Activated naive CD8-positive, alpha-beta T cell (primary cell): Measurements from ENCODE around the gene ASS1.

Experiments
- H3K27ac Mint-ChIP-seq: one replicate; pipeline ENCODE4 v1.8.0; 2021; ENCODE audit warnings: mixed read lengths
- H3K27me3 Mint-ChIP-seq: one replicate; pipeline ENCODE4 v1.8.0; 2021; ENCODE audit warnings: mixed read lengths
- H3K36me3 Mint-ChIP-seq: one replicate; pipeline ENCODE4 v1.8.0; 2021; ENCODE audit warnings: mixed read lengths
- H3K4me1 Mint-ChIP-seq: one replicate; pipeline ENCODE4 v1.8.0; 2021; ENCODE audit warnings: low read depth, mixed read lengths
- H3K4me3 Mint-ChIP-seq: one replicate; pipeline ENCODE4 v1.8.0; 2021; ENCODE audit warnings: mild to moderate bottlenecking, mixed read lengths
- H3K9me3 Mint-ChIP-seq: one replicate; pipeline ENCODE4 v1.8.0; 2021; ENCODE audit warnings: low read depth, mixed read lengths

Gene ASS1

GRCh38 chr9:130497139-130497538 lies 52.4 kb downstream of the ASS1 start:
- Mint-ChIP-seq H3K9me3 (no peaks in the 10 kb centered on the region), H3K27me3 (peaks cover 3% of the 10 kb centered on the region), H3K4me3 (no peak overlapping the region), H3K36me3 (no peaks in the 10 kb centered on the region), H3K4me1 (no peaks in the 10 kb centered on the region), H3K27ac (no peak overlapping the region)

DNA sequence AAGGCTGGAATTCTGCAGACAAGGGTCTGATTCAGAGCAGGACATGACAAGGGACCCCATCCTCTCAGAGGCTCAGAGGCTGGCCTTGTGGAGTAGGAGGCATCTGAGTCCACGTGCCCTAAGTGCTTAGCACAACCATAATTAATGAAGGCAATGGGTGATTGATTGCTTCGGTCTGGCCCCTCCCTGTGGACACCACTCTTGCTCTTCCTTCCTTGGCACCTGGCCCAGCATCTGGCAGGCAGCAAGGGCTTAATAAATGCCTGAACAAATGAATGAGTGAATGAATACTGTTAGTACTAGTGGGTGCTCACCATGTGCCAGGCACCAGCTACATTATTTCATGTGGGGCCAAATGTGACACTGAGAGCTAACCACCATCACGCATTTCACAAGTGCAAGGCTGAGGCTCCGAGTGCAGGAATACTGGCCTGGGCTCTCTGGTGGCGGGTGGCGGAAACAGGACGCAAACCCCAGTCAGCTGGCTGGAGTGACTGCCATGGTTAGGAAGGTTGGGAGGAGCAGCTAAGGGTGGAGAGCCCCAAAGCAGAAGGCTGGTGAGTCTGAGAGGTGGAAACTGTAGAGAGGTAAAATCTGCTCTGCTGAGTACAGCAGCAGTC lies 53.6 kb downstream of the ASS1 start:
- no peak overlapping the region for H3K27ac Mint-ChIP-seq
- no peaks in the 10 kb centered on the region for H3K36me3 Mint-ChIP-seq
- no peaks in the 10 kb centered on the region for H3K9me3 Mint-ChIP-seq
- H3K27me3 Mint-ChIP-seq: peaks cover 3% of the 10 kb centered on the region
- no peaks in the 10 kb centered on the region for H3K4me1 Mint-ChIP-seq
- no peak overlapping the region for H3K4me3 Mint-ChIP-seq

GRCh38 chr9:130498918-130499698 lies 54.3 kb downstream of the ASS1 start:
- Mint-ChIP-seq H3K4me3 (no peak overlapping the region), H3K27ac (no peak overlapping the region), H3K36me3 (no peaks in the 10 kb centered on the region), H3K27me3 (peaks cover 3% of the 10 kb centered on the region), H3K9me3 (no peaks in the 10 kb centered on the region), H3K4me1 (no peaks in the 10 kb centered on the region)

DNA sequence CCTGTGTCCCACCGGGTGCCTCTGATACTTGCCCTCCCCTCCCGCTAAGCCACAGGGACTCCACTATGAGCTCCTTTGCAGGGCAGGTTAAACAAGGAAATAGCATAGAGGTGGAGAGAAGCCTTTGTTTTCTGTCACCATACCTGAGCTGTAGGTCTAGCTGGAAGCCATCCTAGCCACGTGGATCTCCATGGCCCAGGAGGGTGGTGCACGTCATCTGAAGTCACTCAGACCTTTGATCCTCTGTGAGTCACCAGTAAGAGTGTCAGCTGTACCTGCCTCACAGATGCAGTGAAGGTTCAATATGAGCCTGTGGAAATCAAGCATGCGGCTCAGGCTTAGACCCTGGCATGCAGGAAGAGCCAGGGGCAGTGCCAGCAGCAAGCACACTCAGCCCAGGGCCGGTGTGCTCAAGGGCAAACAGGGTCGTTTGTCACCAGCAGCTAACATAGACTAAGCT lies 55.1 kb downstream of the ASS1 start:
- no peak overlapping the region for H3K27ac Mint-ChIP-seq
- no peaks in the 10 kb centered on the region for H3K36me3 Mint-ChIP-seq
- H3K27me3 Mint-ChIP-seq: peaks cover 3% of the 10 kb centered on the region
- no peaks in the 10 kb centered on the region for H3K9me3 Mint-ChIP-seq
- no peak overlapping the region for H3K4me3 Mint-ChIP-seq
- H3K4me1 Mint-ChIP-seq: no peaks in the 10 kb centered on the region

DNA sequence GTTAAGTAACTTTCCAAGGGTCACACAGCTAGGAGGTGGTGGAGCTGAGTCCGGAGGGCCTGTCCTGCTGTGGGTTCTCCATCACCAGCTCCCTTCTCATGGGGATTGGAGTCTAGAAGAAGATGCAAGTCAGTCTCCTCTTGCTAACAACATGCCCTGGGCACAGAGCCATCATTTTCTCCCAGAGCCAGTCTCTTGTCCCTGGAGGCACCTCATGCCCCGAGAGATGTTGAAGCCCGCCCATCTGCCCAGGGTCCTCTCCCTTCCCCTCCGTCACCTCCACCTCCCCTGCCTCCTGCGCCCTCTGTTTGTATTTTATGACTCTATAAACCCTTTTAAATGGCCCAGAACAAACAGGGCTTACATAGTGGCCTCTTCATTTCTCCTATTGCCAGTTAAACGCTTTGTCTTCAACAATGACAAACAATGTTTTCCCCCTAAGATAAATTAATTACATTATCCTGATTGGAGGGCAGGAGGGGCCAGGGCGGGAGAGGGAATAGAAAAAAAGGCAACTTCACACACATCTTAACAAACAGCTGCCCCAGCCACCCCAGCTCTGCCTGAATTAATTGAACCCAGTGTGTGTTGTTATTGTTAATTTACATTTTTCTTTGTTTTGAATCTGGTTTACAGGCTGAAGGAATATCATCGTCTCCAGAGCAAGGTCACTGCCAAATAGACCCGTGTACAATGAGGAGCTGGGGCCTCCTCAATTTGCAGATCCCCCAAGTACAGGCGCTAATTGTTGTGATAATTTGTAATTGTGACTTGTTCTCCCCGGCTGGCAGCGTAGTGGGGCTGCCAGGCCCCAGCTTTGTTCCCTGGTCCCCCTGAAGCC lies 55.8 kb downstream of the ASS1 start:
- Mint-ChIP-seq H3K36me3 (no peaks in the 10 kb centered on the region), H3K4me1 (no peaks in the 10 kb centered on the region), H3K4me3 (no peak overlapping the region), H3K9me3 (no peaks in the 10 kb centered on the region), H3K27ac (no peak overlapping the region), H3K27me3 (peaks cover 3% of the 10 kb centered on the region)

DNA sequence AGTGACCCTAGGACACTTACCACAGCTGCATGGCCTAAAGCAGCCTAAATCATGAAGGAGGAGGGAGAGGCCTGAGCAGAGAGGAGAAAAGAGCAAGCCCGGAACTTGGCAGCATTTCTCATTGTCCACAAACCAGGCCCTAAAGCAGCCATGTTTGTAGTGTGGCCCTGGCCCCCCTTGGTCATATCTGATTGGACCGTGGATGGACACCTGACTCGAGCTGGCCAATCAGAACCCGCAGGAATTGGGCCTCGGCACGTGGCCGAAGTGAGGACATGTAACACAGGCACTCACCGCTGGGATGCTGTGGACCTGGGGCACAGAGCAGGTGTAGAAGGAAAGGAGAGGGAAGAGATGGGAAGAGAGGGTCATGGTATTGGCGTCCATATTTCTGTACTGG lies 56.9 kb downstream of the ASS1 start:
- Mint-ChIP-seq H3K27ac (no peak overlapping the region), H3K36me3 (no peaks in the 10 kb centered on the region), H3K4me1 (no peaks in the 10 kb centered on the region)

DNA sequence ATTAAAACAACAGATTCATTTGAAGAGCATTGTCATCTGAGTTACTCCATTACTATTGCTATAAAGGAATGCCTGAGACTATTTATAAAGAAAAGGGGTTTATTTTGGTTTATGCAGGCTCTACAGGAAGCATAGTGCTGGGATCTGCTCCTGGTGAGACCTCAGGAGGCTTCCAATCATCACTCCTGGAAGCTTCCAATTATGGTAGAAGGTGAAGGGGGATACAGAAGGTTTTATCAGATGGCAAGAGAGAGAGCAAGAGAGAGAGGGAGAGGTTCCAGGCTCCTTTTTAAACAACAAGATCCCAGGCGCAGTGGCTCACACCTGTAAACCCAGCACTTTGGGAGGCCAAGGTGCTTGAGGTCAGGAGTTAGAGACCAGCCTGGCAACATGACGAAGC lies 63.5 kb downstream of the ASS1 start:
- no peak overlapping the region for H3K4me3 Mint-ChIP-seq
- H3K9me3 Mint-ChIP-seq: peaks cover 11% of the 10 kb centered on the region
- H3K4me1 Mint-ChIP-seq: no peaks in the 10 kb centered on the region
- peaks cover 6% of the 10 kb centered on the region for H3K36me3 Mint-ChIP-seq
- H3K27me3 Mint-ChIP-seq: peaks cover 2% of the 10 kb centered on the region
- no peak overlapping the region for H3K27ac Mint-ChIP-seq

More for the DNA sequence above, 56.9 kb downstream of the ASS1 start:
- H3K4me3 Mint-ChIP-seq: no peak overlapping the region
- no peaks in the 10 kb centered on the region for H3K9me3 Mint-ChIP-seq
- H3K27me3 Mint-ChIP-seq: no peaks in the 10 kb centered on the region

DNA sequence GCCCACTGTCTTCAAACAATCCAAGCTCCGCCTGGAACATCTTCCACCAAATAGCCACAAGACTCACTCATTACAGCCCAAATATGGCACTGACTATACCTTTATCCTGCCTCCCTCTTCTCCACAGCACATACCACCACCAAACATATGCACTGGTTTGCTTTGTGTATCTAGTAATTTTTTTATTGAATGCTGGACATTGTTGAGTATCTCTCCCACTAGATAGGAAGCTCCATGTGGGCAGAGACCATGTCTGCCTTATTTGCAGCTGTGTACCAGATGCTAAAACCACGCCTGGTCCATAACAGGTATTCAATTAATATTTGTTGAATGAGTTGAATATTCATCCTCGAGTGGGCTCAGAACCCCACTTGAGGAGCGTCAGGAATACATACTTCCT lies 67.4 kb downstream of the ASS1 start:
- Mint-ChIP-seq H3K27ac (no peak overlapping the region), H3K36me3 (peaks cover 6% of the 10 kb centered on the region), H3K27me3 (peaks cover 2% of the 10 kb centered on the region), H3K4me3 (no peak overlapping the region), H3K4me1 (no peaks in the 10 kb centered on the region), H3K9me3 (peaks cover 11% of the 10 kb centered on the region)

DNA sequence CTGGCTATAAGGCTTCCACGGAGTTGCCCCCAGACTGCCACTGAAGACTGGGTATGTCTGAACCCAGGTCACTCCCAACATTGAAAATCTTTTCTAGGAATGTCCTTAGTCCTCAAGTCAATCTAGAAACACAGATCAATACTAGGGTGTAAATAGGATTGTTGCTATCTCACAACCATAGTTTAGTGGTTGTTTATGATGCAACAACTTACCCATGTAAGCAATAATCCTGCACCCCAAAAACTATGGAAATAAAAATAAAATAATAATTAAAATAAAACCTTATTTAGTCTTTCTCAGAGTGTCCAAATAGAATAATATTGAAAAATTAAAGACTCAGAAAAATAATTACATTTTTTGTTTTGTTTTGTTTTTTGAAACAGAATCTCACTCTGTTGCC lies 68.3 kb downstream of the ASS1 start:
- Mint-ChIP-seq H3K9me3 (peaks cover 11% of the 10 kb centered on the region), H3K27ac (no peak overlapping the region), H3K4me1 (no peaks in the 10 kb centered on the region), H3K36me3 (peaks cover 6% of the 10 kb centered on the region), H3K27me3 (peaks cover 2% of the 10 kb centered on the region), H3K4me3 (no peak overlapping the region)

GRCh38 chr9:130518233-130518632 lies 73.5 kb downstream of the ASS1 start:
- H3K27ac Mint-ChIP-seq: no peak overlapping the region
- H3K36me3 Mint-ChIP-seq: no peaks in the 10 kb centered on the region
- H3K9me3 Mint-ChIP-seq: no peaks in the 10 kb centered on the region
- H3K27me3 Mint-ChIP-seq: peaks cover 2% of the 10 kb centered on the region
- H3K4me1 Mint-ChIP-seq: no peaks in the 10 kb centered on the region
- H3K4me3 Mint-ChIP-seq: no peak overlapping the region

GRCh38 chr9:130518943-130519799 lies 74.4 kb downstream of the ASS1 start:
- Mint-ChIP-seq H3K9me3 (no peaks in the 10 kb centered on the region), H3K4me3 (no peak overlapping the region), H3K4me1 (no peaks in the 10 kb centered on the region), H3K27me3 (peaks cover 2% of the 10 kb centered on the region), H3K27ac (no peak overlapping the region), H3K36me3 (no peaks in the 10 kb centered on the region)

DNA sequence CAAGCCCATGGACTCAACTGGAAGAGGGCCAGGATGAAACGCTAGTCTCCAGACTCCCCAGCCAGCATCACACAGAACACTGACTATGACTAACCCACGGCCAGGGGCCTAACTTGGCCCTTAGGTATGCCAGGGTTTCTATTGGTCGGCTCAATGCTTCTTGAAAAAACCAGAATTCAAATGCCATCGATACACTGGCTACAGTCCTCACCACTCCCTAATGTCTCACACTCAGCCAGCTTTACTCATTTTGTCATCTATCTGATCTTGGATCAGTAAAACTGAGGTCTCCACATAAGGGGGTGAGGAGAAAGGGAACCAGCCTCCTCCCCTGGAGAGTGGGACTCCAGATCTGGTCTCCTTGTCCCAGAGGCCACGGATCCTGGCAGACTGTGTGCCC lies 75.2 kb downstream of the ASS1 start:
- Mint-ChIP-seq H3K9me3 (no peaks in the 10 kb centered on the region), H3K36me3 (no peaks in the 10 kb centered on the region), H3K4me1 (no peaks in the 10 kb centered on the region), H3K27ac (no peak overlapping the region), H3K4me3 (no peak overlapping the region), H3K27me3 (peaks cover 2% of the 10 kb centered on the region)

- no peak overlapping the region for H3K4me3 Mint-ChIP-seq
- H3K27ac Mint-ChIP-seq: no peak overlapping the region
- no peaks in the 10 kb centered on the region for H3K4me1 Mint-ChIP-seq
- H3K9me3 Mint-ChIP-seq: no peaks in the 10 kb centered on the region
- peaks cover 2% of the 10 kb centered on the region for H3K27me3 Mint-ChIP-seq
- H3K36me3 Mint-ChIP-seq: no peaks in the 10 kb centered on the region
These were observed 77.0 kb downstream of the ASS1 start for GRCh38 chr9:130521715-130522114.

DNA sequence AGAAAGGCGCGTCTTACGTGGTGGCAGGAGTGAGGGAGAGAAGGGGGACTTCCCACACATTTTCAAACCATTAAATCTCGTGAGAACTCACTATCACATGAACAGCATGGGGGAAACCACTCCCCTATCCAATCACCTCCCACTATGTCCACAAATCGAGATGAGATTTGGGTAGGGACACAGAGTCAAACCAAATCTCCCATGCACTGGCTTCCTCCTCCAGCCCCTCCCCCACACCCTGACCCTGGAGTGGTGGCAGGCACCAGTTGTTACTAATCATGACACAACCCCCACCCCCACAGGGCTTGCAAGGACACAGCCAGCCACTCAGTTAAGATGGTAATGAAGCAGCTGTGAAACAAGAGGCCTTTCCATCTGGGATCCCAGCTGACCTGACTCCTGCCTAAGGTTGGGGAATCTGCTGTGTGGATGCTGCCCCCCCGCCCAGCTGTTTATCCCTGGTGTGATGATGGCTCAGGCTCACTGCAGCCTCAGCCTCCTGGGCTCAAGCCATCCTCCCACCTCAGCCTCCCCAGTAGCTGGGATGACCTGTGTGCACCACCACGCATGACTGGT lies 77.6 kb downstream of the ASS1 start:
- Mint-ChIP-seq H3K27me3 (peaks cover 4% of the 10 kb centered on the region), H3K36me3 (no peaks in the 10 kb centered on the region)

More for the DNA sequence above, 77.6 kb downstream of the ASS1 start:
- Mint-ChIP-seq H3K9me3 (no peaks in the 10 kb centered on the region), H3K4me3 (no peak overlapping the region), H3K27ac (no peak overlapping the region), H3K4me1 (no peaks in the 10 kb centered on the region)
